ENCODE data around the gene PPP2R2B.

The PPP2R2B gene

GRCh38 chr5:146781157-146781556, 97.4 kb downstream of the PPP2R2B start:
- no peak for DNase-seq (ENCODE audit: low read depth in 2 of 2)

DNA sequence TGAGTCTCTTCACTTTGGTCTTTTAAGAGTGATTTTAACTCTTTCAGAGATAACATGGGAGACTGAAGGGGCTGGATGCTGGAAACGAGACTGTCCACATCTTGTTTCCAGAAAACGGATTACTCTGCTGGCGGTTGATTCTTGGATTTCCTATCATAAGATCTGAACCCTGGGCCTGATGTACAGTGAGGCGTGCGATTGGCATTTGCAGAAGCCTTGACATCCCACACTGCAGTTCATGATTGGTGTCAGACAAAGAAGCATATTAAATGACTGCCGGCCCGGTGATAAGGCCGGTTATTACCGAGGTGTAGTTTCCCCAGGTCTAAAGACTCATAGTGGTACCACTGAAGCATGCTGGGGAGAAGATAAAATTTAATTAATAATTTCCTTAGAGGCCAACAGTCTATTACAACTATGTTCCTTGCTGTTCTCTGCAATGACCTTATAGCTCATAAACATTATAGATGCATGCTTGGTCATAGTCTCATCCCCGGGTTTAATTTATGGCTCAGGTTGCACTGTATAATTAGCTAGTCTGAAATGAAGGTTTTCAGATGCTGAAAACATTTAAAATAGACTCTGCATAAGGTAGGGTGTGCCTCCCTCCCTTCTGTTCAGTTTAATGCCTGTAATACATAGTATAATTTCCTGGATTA, 99.2 kb downstream of the PPP2R2B start:
- no peak for DNase-seq (ENCODE audit: low read depth in 2 of 2)

DNA sequence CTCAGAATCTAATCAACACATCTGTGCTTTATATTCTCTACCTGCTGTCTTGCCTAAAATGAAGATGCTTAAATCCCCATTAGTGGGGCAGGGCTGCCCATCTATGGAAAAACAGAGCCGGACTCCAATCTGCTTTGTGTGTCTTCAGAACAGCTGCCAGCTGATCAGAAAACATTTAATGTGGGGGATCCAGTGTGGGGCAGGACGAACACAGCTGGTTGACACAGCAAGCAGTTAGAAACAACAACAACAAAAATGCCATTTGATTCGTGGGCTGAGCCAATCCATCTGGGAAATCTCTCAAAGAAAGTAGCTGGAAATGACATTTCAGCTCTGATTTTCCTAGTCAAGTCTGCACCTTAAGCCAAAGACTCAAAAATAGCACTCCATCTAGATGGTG, 99.8 kb downstream of the PPP2R2B start:
- DNase-seq (ENCODE audit: low read depth in 2 of 2) = no peak

DNA sequence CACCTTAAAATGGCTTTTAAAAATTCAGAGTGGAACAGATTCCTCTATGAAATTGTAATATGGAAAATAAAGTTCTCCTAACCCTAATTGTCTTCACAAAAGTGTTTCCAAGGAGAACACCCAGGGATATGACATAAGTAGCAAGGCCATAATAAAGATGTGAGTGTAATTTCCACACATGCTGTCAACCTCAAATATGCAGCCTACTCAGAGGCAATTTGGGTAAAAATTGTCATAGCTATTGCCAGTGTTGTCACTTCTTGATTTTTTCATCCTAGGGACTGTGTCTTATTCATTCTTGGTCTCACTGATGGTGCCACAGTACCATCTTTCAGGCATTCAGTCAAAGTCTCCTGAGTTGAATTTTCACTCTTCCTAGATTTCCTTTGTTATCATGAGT, 100.3 kb downstream of the PPP2R2B start:
- DNase-seq (ENCODE audit: low read depth in 2 of 2) = no peak

DNA sequence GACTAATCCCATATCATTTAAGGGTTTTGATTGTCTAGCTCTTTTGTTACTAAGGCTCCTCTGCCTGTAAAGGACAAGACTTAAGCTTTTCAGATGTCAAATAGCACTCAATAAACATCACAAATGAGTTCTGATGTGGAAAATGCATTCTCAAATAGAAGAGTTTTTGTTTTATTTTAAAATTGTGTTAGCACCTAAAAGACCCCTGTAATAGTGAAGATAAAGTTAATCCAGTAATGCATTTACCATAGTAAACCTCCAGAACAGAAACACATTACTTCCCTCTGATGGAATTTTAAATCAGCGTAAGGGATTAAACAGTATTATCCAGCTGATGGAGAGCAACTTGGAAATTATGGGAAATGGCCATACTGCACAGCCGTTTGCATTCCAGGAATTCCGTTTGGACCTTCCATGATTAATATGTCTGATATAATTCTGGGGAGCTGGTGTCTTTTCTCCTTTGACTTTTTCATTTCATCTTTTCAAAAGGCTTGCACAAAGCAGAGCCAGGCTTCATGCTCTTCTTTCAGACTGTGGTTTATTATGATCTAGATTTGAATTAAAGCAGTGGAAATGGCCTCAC, 105.6 kb downstream of the PPP2R2B start:
- no peak for DNase-seq (ENCODE audit: low read depth in 2 of 2)

GRCh38 chr5:146770980-146771379, 107.6 kb downstream of the PPP2R2B start:
- DNase-seq (ENCODE audit: low read depth in 2 of 2) = no peak

GRCh38 chr5:146770546-146770945, 108.0 kb downstream of the PPP2R2B start:
- DNase-seq (ENCODE audit: low read depth in 2 of 2) = no peak

DNA sequence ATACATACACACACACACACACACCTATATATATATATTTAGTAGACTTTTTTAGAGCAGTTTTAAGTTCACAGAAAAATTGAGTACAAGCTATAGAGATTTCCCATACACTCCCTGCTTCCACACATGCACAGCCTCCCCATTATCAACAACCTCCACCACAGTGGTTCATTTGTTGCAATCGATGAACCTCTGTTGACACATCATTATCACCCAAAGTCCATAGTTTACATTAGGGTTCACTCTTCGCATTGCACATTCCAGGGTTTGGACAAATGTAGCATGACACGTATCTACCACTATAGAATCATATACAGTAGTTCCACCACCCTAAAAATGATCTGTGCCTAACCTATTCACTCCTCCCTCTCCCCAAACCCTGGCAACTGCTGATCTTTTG, 111.0 kb downstream of the PPP2R2B start:
- no peak for DNase-seq (ENCODE audit: low read depth in 2 of 2)

DNA sequence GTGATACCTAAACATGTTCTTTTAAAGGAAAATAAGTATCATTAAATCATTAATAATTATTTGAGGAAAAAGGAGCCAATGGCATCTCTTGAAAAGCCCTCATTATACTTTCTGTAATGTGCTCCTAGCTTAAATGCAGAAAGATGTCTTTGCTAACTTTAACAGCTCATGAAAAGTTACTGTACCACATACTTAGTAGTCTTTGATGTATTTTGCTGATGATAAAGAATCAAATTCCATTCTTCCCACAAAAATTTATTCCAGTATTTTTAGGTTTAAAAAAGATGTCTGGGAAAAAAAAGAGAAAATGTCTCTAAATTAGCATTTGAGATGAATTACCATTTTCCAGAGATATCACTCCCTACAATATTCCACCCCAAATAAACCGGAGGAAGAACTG, 112.5 kb downstream of the PPP2R2B start:
- no peak for DNase-seq (ENCODE audit: low read depth in 2 of 2)

GRCh38 chr5:146765089-146765832, 113.3 kb downstream of the PPP2R2B start:
- DNase-seq (ENCODE audit: low read depth in 2 of 2) = no peak

DNA sequence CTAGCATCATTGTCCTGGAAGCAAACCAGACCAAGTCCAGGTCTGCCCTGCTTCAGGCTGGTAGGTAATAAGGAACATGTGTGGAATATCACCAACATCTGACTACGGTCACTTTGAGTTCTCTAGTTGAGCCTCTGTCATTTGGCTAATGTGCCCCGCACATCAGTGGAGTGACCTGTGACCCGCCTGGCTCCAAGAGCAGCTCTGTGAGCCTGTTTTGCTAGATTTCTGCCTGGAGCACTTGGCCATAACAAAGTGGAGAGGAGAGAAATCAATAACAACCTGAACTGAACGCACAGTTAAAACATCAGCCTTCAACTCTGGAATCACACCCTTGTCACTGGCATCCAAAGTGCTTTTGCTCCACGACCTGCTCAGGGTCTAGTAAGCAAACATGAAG, 115.7 kb downstream of the PPP2R2B start:
- no peak for DNase-seq (ENCODE audit: low read depth in 2 of 2)

- DNase-seq (ENCODE audit: low read depth in 2 of 2) = no peak
These were observed 116.7 kb downstream of the PPP2R2B start for GRCh38 chr5:146761811-146762210.

DNA sequence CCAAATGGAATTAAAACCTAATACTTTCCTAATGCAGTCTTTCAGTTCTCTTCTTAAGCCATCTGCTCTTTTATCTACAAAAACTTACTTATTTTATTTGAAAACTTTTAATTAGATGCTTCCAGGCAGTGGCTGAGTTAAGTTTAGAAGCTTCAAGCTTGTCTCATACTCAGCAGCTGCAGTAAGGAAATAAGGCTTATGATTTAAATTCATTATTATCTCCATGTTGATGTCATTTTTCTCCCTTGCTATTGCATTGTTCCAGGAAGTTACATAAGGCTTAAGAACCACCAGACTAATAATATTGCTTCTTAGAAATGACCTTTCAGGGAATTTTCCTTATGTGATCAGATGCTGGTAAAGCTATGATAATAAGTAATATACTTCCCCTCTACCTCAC, 119.6 kb downstream of the PPP2R2B start:
- DNase-seq (ENCODE audit: low read depth in 2 of 2) = no peak

GRCh38 chr5:146758076-146758475, 120.5 kb downstream of the PPP2R2B start:
- DNase-seq (ENCODE audit: low read depth in 2 of 2) = no peak

- DNase-seq (ENCODE audit: low read depth in 2 of 2) = no peak
These were observed 122.0 kb downstream of the PPP2R2B start for GRCh38 chr5:146756546-146756945.

- DNase-seq (ENCODE audit: low read depth in 2 of 2) = no peak
These were observed 122.8 kb downstream of the PPP2R2B start for GRCh38 chr5:146755793-146756192.

GRCh38 chr5:146754621-146755020, 123.9 kb downstream of the PPP2R2B start:
- no peak for DNase-seq (ENCODE audit: low read depth in 2 of 2)

GRCh38 chr5:146753641-146754040, 124.9 kb downstream of the PPP2R2B start:
- no peak for DNase-seq (ENCODE audit: low read depth in 2 of 2)

DNA sequence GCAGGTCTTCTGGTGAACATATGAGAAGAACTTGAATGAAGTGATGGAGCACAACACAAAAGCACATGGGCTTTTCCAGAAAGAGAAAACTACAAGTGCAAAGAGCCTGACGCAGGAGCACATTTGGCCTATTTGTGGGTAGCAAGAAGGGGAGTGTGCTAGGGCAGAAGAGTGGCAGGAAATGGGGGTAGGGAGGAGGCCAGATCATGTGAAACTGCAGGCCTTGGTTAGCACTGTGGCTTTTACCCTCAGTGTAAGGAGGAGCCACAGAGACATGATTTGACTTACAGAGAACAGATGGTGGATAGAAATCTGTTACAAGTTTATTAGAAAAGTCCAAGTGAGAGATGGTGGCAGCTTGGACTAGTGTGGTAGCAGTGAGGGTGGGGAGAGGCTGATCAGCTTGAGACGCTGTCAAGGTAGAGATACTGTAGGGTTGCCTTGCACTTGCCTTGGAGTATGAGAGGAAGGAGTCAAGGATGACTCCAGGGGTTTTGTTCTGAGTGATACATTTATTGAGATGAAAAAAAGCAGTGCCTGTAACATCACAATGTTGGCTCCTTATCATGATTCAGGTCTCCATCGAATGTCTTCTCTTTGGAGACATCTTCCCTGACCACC, 126.7 kb downstream of the PPP2R2B start:
- DNase-seq (ENCODE audit: low read depth in 2 of 2) = peak; percentile 19 to 20

GRCh38 chr5:146751054-146751453, 127.5 kb downstream of the PPP2R2B start:
- DNase-seq (ENCODE audit: low read depth in 2 of 2) = no peak

- DNase-seq (ENCODE audit: low read depth in 2 of 2) = no peak
These were observed 130.0 kb downstream of the PPP2R2B start for GRCh38 chr5:146748533-146748932.

- no peak for DNase-seq (ENCODE audit: low read depth in 2 of 2)
These were observed 132.5 kb downstream of the PPP2R2B start for GRCh38 chr5:146745931-146746577.

Measured in activated CD8-positive, alpha-beta memory T cell treated with anti-CD3 and anti-CD28 coated beads for 4 hours (primary cell).